HepG2 (cell line): ENCODE data around the gene RMRP. TPM values are rescaled to one million over a fixed set of nuclear protein-coding genes. Genes with fewer than 3 reads are reported as not detected.

Experiments used
- ATAC-seq: fragments of 200-7000 bp; cut with Tn5 transposase; 3 replicates; pipeline ENCODE4 v1.9.1; 2020; ENCODE audit warnings: mild to moderate bottlenecking, moderate library complexity
- BruUV-seq: library from RNA; stranded (reverse); fragments of 400-500 nt; replicated peaks from 2 replicates; lab custom pipeline; 2021; lab: Mats Ljungman, UMichigan
- CTCF ChIA-PET: fragments of 300-600 bp; formaldehyde crosslinking; extraction: SDS; loops from one replicate; lab custom pipeline; 2021; ENCODE audit warnings: low total read pairs, inconsistent platforms, low intra/inter-chr PET ratio; lab: Yijun Ruan, JAX
- POLR2A ChIA-PET: fragments of 350-600 bp; sonication (Branson Sonifier 250); formaldehyde crosslinking; loops from one replicate; lab custom pipeline; 2020; ENCODE audit warnings: antibody characterized with exemption, inconsistent platforms; lab: Yijun Ruan, JAX
- DNase-seq: peaks from one replicate; pipeline ENCODE4 v3.0.0-alpha.2; 2015; ENCODE audit warnings: low spot score
- FAIRE-seq: peaks from 3 replicates; lab custom pipeline; 2011; peaks lifted over from hg19 to GRCh38; lab: Jason Lieb, UNC
- H2AFZ ChIP-seq: one replicate; pipeline ENCODE4 v1.6.1; 2011; ENCODE audit warnings: low read length, inconsistent platforms
- H3K27ac ChIP-seq: fragments of 300-600 bp; 3 replicates; pipeline ENCODE4 v1.8.0; 2011; ENCODE audit warnings: mixed run types, mild to moderate bottlenecking, mixed read lengths, low read length, inconsistent platforms; ENCODE audit not compliant: insufficient read depth; ENCODE audit errors: extremely low read length
- H3K27me3 ChIP-seq, 2 experiments: fragments of 200-600 bp in 1 of 2; 2 replicates in 1 of 2; 3 replicates in 1 of 2; pipeline versions ENCODE4 v1.6.0 to v1.8.0; 2011; ENCODE audit warnings: low read length in 2 of 2, mild to moderate bottlenecking in 2 of 2, moderate library complexity in 2 of 2, inconsistent platforms in 1 of 2; ENCODE audit not compliant: insufficient read depth in 2 of 2, control insufficient read depth in 1 of 2
- H3K36me3 ChIP-seq, 2 experiments: fragments of 200-600 bp in 1 of 2; replicated peaks in 1 of 2; 2 replicates in 1 of 2; 3 replicates in 1 of 2; pipeline versions ENCODE4 v1.5.1 to v1.8.0; 2011; ENCODE audit warnings: low read length in 2 of 2, inconsistent platforms in 1 of 2; ENCODE audit not compliant: insufficient read depth in 2 of 2, control insufficient read depth in 1 of 2
- H3K4me1 ChIP-seq: 2 replicates; pipeline ENCODE4 v1.5.1; 2012; ENCODE audit warnings: low read length, inconsistent platforms; ENCODE audit not compliant: insufficient read depth
- H3K4me2 ChIP-seq: 2 replicates; pipeline ENCODE4 v1.6.0; 2011; ENCODE audit warnings: low read depth, low read length, inconsistent platforms
- H3K4me3 ChIP-seq, 3 experiments: fragments of 200-600 bp in 1 of 3; sonication (generic), shearing (Covaris generic) in 1 of 3; replicated peaks in 1 of 3; 2 replicates each; pipeline ENCODE4 v1.5.1; 2011 to 2016; ENCODE audit warnings: low read length in 3 of 3, inconsistent platforms in 2 of 3, low read depth in 2 of 3, mild to moderate bottlenecking in 2 of 3, control low read depth in 1 of 3, mixed read lengths in 1 of 3; ENCODE audit not compliant: insufficient read depth in 1 of 3
- H3K79me2 ChIP-seq: one replicate; pipeline ENCODE4 v1.6.1; 2011; ENCODE audit warnings: low read length, inconsistent platforms; ENCODE audit not compliant: insufficient read depth
- H3K9ac ChIP-seq: 2 replicates; pipeline ENCODE4 v1.6.0; 2011; ENCODE audit warnings: mild to moderate bottlenecking, low read depth, low read length, inconsistent platforms; ENCODE audit not compliant: insufficient read depth
- H3K9me3 ChIP-seq: 2 replicates; pipeline ENCODE4 v1.5.1; 2012; ENCODE audit warnings: mild to moderate bottlenecking, low read length
- H4K20me1 ChIP-seq: 2 replicates; pipeline ENCODE4 v1.6.0; 2011; ENCODE audit warnings: inconsistent platforms, mild to moderate bottlenecking, low read length, moderate library complexity; ENCODE audit not compliant: insufficient read depth
- BORCS8-MEF2B ChIP-seq: sonication (generic); formaldehyde crosslinking; IDR thresholded peaks from 2 replicates; pipeline ENCODE4 v1.8.0; 2022; ENCODE audit warnings: mild to moderate bottlenecking, missing genetic modification reagents
- HNRNPL ChIP-seq: fragments of 200-400 bp; formaldehyde crosslinking; IDR thresholded peaks from 2 replicates; pipeline ENCODE4 v1.6.1; 2017; ENCODE audit warnings: mild to moderate bottlenecking, low read depth, low read length
- RELA ChIP-seq: sonication (generic); formaldehyde crosslinking; IDR thresholded peaks from 2 replicates; pipeline ENCODE4 v1.4.0; 2020; ENCODE audit warnings: missing genetic modification reagents
- SAP130 ChIP-seq: IDR thresholded peaks from 2 replicates; pipeline ENCODE4 v1.6.1; 2016; ENCODE audit warnings: low read depth
- ZFY ChIP-seq: sonication (generic); formaldehyde crosslinking; IDR thresholded peaks from 2 replicates; pipeline ENCODE4 v1.4.0; 2020; ENCODE audit warnings: missing genetic modification reagents
- WGBS: methylation state at CpG from one replicate; pipeline ENCODE4 v1.1.6; 2017; ENCODE audit warnings: low lambda C conversion rate; 5-methylcytosine and 5-hydroxymethylcytosine counted together
- in situ Hi-C: cut with HindIII; loops from 2 replicates; pipeline ENCODE4 v1.10.0; 2017; ENCODE audit warnings: low pct_unique_long_range_greater_than_20kb; ENCODE audit not compliant: extremely low pct_ligation_motif_present
- intact Hi-C: fragments of 100-400 bp; cut with micrococcal nuclease; formaldehyde crosslinking; loops from one replicate; pipeline ENCODE4 v1.10.0; 2022; ENCODE audit not compliant: unreplicated experiment
- polyA plus RNA-seq, 8 experiments: library from polyadenylated mRNA; depleted of rRNA in 3 of 8; stranded (reverse) in 7 of 8; unstranded in 1 of 8; fragments of >200 nt; fragmentation: Illumina TruSeq in 4 of 8; extraction: Trizol in 4 of 8; gene quantifications; 2 replicates each; pipeline versions ENCODE4 v1.2.1 to v1.2.3, GENCODE V29; 2011 to 2016; ENCODE audit warnings: low read depth in 4 of 8, missing spikeins in 1 of 8, mixed read lengths in 1 of 8; ENCODE audit not compliant: insufficient read depth in 1 of 8
- total RNA-seq, 5 experiments: library from RNA; depleted of rRNA; stranded (reverse); fragments of >200 nt; fragmentation: Illumina TruSeq; extraction: Trizol; gene quantifications; 2 replicates each; pipeline ENCODE4 v1.2.3, GENCODE V29; 2016; ENCODE audit warnings: low read depth in 1 of 5
- TF ChIP-seq, protein P1 (sequence below): sonication (generic); formaldehyde crosslinking; IDR thresholded peaks from 2 replicates; pipeline ENCODE4 v1.4.0; 2020; ENCODE audit warnings: mild to moderate bottlenecking, missing genetic modification reagents
- TF ChIP-seq, protein P2 (sequence below): sonication (generic); formaldehyde crosslinking; IDR thresholded peaks from 2 replicates; pipeline ENCODE4 v1.5.1; 2020; ENCODE audit warnings: mild to moderate bottlenecking, missing genetic modification reagents, moderate library complexity

Gene RMRP
- total and polyA plus RNA-seq, 2 of the 13 experiments (the other 11 are each of a cell fraction or from before 2014, with no cell fraction given) = 51.4 to 4,025 TPM

DNA sequence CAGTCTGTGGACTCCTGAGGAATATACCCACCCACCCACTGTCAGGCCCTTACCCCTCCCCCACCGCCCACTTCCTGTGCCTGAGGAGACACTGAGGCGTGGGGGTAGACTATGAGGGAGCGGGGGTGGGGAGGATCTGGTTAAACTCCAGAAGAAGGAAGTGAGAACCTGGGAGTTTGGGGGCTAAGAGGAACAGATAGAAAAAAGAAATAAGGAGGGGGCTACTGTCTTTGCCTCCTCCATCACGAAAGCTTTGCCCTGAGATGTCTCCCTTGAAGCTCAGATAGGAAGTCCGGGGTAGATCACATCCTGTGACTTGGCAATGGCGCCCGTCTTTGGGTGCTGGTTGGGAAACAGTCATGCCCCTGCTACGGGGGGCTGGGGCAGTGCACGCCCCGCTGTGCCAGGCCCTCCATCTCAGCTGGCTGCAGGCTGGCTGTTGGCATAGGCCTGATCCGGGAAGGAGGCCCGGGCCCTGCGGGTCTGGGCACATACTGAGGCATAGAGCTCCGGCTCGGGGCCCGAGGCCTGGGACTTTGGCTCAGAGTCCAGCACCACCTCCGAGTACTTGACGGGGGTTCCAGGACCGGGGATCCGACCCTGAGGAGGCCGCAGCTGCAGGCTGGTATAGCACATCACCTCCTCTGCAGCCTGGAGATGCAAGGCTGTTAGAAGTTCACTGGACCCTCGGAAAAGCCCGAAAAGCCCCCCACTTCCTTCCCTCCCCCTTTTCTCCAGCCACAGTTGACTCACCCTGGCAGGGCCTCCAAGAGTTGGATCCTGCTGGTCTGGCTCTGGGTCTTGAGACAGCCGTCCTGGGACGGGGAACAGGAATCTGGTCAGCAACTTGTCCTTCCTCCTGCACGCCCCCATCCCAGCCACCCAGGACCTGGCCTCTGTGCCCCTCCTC is 8.1 kb downstream of the RMRP start:
- no peaks in the 10 kb centered on the region for H3K9me3 ChIP-seq
- ChIA-PET POLR2A (interaction anchor here (1.0 to 5.4 kb wide), 4 partner anchors 7 to 165 kb away, joined by 3 to 41 read pairs (median 6); partner anchors contain the start of genes ARHGEF39, CCDC107, HINT2 and RMRP), CTCF (no interaction called here)
- FAIRE-seq (no peak), DNase-seq (no peak), ATAC-seq (no peak)
- H2AFZ ChIP-seq = no peak overlapping the region
- 56% methylated on average over 9 of the region's 26 CpGs for WGBS
- BruUV-seq = no TSS peak
- in situ Hi-C loops = loop anchor here (10.0 kb wide), 1 partner anchor 535 kb away; the partner anchor contains the start of gene ATOSB
- no peak overlapping the region for H3K27ac ChIP-seq
- intact Hi-C loops = loop anchor here (10.0 kb wide), 2 partner anchors 45 to 235 kb away; no protein-coding TSS in a partner anchor
- peak overlapping the region; percentile 17; the same call in 1 of the 2 replicates for H3K9ac ChIP-seq
- H3K27me3 ChIP-seq = peaks cover 2 to 22% of the 10 kb centered on the region in 2 experiments; a peak in 3 of 5 replicates
- no peaks in the 10 kb centered on the region for H4K20me1 ChIP-seq
- H3K36me3 ChIP-seq = no peaks in the 10 kb centered on the region
- peak overlapping the region; percentile 15 to 63 (median 54); a peak in 5 of 6 replicates for H3K4me3 ChIP-seq
- peak overlapping the region; percentile 80 for H3K4me2 ChIP-seq
- H3K4me1 ChIP-seq = peaks cover 80% of the 10 kb centered on the region
- no peaks in the 10 kb centered on the region for H3K79me2 ChIP-seq
- TF ChIP-seq HNRNPL (0 out of 2 replicates have a peak, but pooled peaks have one; percentile 24), SAP130 (0 out of 2 replicates have a peak, but pooled peaks have one; percentile 7), ZFY (CRISPR knock-in tag) (peak; percentile 41; the same call in 1 of the 2 replicates), RELA (CRISPR knock-in tag) (no peak), BORCS8-MEF2B (CRISPR knock-in tag) (no peak)
- TF ChIP-seq, protein P1, sequence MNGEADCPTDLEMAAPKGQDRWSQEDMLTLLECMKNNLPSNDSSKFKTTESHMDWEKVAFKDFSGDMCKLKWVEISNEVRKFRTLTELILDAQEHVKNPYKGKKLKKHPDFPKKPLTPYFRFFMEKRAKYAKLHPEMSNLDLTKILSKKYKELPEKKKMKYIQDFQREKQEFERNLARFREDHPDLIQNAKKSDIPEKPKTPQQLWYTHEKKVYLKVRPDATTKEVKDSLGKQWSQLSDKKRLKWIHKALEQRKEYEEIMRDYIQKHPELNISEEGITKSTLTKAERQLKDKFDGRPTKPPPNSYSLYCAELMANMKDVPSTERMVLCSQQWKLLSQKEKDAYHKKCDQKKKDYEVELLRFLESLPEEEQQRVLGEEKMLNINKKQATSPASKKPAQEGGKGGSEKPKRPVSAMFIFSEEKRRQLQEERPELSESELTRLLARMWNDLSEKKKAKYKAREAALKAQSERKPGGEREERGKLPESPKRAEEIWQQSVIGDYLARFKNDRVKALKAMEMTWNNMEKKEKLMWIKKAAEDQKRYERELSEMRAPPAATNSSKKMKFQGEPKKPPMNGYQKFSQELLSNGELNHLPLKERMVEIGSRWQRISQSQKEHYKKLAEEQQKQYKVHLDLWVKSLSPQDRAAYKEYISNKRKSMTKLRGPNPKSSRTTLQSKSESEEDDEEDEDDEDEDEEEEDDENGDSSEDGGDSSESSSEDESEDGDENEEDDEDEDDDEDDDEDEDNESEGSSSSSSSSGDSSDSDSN (CRISPR knock-in tag) = 0 out of 2 replicates have a peak, but pooled peaks have one; percentile 29
- TF ChIP-seq, protein P2, sequence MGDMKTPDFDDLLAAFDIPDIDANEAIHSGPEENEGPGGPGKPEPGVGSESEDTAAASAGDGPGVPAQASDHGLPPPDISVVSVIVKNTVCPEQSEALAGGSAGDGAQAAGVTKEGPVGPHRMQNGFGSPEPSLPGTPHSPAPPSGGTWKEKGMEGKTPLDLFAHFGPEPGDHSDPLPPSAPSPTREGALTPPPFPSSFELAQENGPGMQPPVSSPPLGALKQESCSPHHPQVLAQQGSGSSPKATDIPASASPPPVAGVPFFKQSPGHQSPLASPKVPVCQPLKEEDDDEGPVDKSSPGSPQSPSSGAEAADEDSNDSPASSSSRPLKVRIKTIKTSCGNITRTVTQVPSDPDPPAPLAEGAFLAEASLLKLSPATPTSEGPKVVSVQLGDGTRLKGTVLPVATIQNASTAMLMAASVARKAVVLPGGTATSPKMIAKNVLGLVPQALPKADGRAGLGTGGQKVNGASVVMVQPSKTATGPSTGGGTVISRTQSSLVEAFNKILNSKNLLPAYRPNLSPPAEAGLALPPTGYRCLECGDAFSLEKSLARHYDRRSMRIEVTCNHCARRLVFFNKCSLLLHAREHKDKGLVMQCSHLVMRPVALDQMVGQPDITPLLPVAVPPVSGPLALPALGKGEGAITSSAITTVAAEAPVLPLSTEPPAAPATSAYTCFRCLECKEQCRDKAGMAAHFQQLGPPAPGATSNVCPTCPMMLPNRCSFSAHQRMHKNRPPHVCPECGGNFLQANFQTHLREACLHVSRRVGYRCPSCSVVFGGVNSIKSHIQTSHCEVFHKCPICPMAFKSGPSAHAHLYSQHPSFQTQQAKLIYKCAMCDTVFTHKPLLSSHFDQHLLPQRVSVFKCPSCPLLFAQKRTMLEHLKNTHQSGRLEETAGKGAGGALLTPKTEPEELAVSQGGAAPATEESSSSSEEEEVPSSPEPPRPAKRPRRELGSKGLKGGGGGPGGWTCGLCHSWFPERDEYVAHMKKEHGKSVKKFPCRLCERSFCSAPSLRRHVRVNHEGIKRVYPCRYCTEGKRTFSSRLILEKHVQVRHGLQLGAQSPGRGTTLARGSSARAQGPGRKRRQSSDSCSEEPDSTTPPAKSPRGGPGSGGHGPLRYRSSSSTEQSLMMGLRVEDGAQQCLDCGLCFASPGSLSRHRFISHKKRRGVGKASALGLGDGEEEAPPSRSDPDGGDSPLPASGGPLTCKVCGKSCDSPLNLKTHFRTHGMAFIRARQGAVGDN = peak; percentile 30
